ENCODE data around the gene TMC3.
A peak's percentile ranks its signal among the peaks of the same experiment; 100 is the strongest.

The TMC3 gene

DNA sequence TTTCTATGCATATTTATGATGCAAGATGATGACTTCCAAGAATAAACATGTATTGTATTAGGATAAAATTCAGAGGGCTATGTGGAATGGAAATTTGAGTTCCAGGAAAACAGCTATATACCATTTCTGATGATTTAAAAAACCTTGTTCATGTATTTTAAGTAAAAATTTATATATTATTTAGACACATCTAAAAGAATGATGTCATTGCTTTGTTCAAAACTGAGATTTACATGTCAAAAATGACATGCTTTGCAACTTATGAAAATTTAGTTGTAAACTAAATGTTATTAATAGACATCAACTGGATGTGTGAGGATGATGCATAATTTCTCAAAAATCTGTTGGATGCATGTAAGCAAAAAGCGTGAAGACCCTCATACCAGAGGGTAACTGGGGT lies 52.3 kb downstream of the TMC3 start:
- no peak for DNase-seq

GRCh38 chr15:81317642-81318017 lies 56.4 kb downstream of the TMC3 start:
- DNase-seq = no peak

GRCh38 chr15:81316267-81316666 lies 57.7 kb downstream of the TMC3 start:
- DNase-seq = no peak

DNA sequence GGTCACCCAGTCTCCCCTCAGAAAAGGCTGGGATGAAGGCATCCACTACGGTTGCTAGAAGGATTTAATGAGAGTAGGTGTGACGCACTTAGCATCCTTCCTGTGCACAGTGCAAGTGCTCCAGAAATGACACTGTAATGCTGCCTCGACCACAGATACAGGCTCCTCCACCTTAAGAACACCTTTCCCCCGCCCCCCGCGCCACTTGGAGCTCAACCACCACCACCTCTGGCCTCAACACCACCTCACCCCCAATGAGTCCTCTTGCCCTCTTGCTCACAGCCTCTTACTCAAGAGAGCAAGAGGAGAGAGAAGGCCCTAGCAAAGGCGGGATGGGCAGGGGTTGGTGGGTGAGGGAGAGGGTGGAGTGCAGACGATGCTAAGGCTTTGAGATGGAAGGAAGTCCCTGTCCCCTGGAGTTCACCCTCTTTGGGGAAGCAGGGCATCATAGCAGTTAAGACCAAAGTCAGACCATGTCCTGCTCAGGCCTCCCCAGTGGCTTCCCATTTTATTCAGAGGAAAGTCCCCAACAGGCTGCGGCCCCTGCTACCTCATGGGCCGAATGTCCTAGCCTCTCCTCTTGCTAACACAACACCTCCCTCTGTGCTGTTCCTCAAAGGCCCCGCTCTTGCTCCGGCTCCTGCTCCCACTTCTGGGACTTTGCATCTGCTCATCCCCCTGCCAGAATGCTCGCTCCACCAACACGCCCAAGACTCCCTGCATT lies 58.4 kb downstream of the TMC3 start:
- DNase-seq = no peak

- DNase-seq = no peak
These were observed 59.6 kb downstream of the TMC3 start for GRCh38 chr15:81314378-81314777.

DNA sequence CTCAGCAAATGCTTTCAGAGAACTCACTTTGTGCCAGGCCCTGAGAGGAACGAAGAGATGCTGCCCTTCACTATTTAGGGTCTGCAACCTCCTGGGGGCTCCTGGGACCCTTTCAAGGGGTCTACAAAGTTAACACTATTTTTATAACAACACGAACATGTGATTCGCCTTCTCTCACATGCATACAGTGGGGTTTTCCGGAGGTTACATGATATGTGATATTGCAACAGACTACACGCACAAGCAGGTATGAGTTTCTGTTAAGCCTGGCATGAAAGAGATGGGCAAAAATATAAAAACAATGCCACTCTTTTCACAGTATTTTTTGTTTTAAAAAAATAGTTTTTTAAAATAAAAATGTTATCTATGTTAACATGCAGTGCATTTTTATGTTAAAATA lies 60.3 kb downstream of the TMC3 start:
- DNase-seq = no peak

GRCh38 chr15:81312790-81313543 lies 61.0 kb downstream of the TMC3 start:
- DNase-seq = peak; percentile 96

- peak; percentile 27 for DNase-seq
These were observed 62.1 kb downstream of the TMC3 start for GRCh38 chr15:81311752-81312464.

- DNase-seq = no peak
These were observed 63.5 kb downstream of the TMC3 start for GRCh38 chr15:81310480-81310879.

DNA sequence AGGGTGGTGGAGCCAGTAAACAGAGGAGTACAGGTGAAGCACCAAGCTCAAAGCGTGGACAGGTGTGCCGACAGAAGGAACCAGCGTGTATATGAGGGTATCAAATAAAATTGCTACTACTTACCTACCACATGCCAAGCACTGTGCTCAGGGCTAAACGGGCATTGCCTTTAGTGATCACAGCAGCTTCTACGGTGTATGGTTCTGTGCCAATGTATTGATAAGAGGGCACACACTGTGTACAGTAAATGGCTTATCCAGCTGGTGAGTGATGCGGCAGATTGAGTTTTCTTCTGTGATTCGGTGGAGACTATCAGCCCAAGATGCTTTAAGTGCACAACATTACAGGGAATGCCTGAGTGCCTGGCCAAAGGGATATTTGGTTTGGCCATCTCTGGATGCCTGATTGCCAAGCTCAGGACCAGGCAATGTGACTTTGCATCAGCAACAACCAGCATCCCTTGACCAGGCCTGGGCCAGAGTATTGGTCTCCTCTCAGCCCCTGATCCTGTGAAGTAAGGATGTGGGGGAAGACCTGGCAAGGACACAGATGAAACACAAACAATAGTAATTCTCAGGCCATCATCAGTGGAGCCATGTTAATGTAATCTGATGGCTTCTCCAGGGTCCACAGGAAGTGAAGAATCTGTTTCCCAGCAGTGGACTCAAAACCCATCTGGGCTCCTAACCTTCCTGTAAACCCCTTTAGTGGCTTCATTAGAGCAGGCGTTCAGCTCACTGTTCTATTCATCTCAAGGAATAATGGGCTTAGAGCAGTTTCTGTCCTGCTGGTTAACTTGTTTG lies 64.2 kb downstream of the TMC3 start:
- DNase-seq = no peak

DNA sequence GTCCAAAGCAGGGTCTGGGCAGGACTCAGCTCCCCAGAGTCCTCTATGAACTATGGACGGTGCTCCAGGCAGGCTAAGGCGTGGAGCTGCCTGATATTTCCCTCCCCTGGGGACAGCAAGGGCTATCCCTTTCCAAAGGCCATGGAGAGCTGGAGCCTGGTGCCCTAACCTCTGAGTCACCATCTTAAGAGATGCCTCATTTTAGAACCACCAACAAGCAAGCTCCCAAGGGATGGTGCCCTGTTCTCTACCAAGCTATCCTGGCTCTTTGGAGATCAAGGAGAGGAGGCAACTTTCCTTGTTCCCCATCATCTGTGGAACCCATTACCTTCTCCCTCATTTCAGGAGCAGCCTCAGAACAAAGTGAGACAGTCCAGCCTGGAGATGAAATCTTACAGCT lies 65.8 kb downstream of the TMC3 start:
- DNase-seq = no peak

GRCh38 chr15:81304226-81304625 lies 69.8 kb downstream of the TMC3 start:
- DNase-seq = peak; percentile 56

DNA sequence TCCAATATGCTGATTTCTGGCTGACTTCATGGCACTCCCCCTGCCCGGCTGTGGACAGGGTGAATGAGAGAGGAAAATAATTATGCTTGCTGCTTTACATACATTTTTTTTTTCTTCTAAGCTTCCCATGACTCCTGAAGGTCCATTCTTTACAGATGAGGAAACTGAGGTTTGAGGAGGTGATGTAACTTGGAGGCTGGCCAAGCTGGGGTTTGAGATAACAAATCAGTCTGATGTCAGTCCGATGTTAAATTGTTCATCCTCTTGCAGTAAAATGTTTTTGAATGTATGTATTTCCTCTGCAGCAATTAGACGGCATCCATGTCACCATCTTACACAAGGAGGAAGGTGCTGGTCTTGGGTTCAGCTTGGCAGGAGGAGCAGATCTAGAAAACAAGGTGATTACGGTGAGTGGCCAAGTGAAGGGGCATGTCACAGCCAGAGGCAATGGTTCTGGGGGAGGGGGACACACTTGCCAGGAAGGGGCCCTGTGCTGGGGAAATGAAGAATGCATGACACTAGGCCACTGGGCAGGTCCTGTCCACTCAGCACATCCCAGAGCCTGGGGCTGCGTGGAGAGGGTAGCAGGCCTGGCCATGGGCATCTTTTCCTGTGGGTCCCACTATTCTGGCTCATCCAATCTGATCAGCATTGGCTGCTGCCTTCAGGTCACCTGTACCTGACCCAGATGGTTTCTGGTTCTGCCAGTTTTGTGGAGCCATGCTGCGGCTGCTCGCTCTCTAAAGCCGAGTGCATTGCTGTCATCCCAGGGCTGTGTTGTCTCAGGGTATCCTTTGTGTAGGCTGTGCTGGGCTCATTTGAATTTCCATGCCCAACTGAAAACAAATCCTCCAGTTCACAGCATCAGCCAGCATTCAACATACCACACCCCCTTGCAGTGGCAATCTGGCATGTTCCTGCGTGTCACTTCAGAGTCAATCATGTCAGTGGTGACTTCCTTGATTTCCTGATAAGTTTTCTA lies 70.5 kb downstream of the TMC3 start:
- no peak for DNase-seq

DNA sequence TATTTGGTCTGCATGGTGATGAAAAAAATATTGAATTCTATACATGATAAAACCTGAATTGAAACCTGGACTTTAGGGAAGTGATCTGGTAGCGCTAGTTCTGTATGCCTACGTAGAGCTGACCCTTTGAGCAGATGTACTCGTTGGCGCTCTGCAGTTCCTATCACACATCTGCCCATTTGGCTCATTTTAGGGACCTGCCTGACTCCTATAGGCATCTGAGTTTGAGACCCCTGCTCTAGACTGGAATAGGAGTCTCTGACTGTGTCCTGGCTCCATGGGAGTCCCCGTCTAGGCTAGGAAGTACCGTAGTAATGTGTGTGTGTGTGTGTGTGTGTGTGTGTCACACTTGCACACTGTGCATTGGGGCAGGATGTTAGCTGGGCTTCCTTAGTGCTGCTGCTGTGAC lies 71.3 kb downstream of the TMC3 start:
- DNase-seq = no peak

GRCh38 chr15:81301815-81302399 lies 72.1 kb downstream of the TMC3 start:
- no peak for DNase-seq

DNA sequence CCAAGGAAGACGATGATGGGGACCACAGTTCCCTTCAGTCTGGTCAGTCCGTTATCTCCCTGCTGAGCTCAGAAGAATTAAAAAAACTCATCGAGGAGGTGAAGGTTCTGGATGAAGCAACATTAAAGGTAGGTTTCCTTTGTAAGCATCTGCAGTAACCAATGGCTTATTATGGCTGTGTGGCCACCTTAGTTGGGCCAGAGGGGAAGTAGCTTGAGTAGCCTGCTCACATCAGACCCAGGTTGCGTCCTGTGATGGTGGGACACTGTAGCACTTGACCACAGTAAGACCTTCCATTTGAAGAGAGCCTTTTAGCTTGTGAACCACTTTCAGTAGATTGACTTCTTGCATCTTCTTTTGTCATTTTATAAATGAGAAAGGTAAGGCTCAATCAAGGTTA lies 72.6 kb downstream of the TMC3 start:
- no peak for DNase-seq

GRCh38 chr15:81299630-81300273 lies 74.3 kb downstream of the TMC3 start:
- DNase-seq = no peak

DNA sequence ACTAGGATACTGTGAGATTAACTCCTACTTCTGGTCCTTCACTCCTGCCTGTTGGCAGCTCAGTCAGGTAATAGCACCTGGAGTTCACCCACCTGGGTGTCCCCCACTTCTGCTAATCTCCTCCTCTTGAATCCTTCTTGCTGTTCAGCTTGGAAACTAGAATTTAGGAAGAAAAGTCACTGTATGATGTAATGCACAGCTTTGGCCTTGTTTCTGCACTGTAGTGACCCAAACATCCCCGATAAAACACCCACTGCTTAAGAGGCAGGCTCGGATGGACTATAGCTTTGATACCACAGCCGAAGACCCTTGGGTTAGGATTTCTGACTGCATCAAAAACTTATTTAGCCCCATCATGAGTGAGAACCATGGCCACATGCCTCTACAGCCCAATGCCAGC lies 74.9 kb downstream of the TMC3 start:
- DNase-seq = no peak

- no peak for DNase-seq
These were observed 75.4 kb downstream of the TMC3 start for GRCh38 chr15:81298611-81299010.

All from fibroblast of skin of abdomen (primary cell).